D721Med (cell line): Measurements from ENCODE around the gene PI4KB.
"Not testable (repeated sequence)": the region's sequence is repeated elsewhere in the genome, so short reads cannot be mapped to it uniquely, and the experiment has no call there.

Source experiments
- DNase-seq: peaks from one replicate; pipeline ENCODE4 v3.0.0; 2011; ENCODE audit warnings: low spot score; ENCODE audit not compliant: insufficient read length
- FAIRE-seq: peaks from 2 replicates; lab custom pipeline; 2011; peaks lifted over from hg19 to GRCh38; lab: Jason Lieb, UNC
- CTCF ChIP-seq: IDR thresholded peaks from 2 replicates; pipeline ENCODE4 v1.5.1; 2012; ENCODE audit warnings: mild to moderate bottlenecking, control low read depth; ENCODE audit not compliant: insufficient read depth; ENCODE audit errors: missing control alignments

Gene PI4KB

DNA sequence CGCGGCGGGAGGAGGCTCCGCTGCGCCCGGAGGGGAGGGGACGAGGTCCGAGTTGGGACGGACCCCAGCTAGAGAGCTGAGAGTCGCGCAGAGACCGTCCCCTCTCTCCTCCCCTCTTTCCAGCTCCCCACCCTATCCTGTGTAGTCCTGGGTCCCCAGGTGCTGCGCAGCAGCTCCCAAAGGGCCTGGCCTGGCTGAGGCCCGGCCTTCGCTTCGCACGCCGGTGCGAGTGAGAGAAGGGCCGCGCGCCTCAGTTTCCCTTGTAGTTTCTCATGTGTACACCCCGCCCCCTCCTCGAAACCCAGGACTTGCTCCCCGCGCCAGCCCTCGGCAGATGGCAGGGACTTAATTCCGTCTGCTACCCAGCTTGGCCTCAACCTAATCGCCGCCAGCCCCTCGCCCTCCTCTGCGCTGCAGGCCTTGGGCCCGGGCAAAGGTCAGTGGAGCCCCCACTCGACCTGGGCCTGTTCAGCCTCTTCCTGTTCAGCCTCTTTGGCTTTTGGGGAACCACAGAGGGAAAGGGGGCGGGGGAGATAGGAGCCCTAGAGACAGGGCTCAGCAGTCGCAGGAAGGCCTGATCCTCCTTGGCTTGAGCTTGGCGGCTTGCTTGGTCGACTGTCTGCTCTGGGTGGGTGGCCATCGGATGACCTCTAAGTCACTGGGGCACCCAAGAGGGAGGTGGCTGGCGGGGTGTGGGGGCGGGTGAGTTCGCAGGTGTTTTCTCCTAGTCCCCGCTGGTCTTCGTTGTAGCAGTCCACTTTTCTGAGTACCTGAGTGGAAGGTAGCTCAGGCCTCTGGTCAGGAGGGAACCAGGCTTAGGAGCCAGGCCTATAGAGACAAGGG lies 44.1 kb downstream of the PI4KB start:
- FAIRE-seq (no peak), DNase-seq (peak; percentile 76)
- no peak for TF ChIP-seq CTCF

DNA sequence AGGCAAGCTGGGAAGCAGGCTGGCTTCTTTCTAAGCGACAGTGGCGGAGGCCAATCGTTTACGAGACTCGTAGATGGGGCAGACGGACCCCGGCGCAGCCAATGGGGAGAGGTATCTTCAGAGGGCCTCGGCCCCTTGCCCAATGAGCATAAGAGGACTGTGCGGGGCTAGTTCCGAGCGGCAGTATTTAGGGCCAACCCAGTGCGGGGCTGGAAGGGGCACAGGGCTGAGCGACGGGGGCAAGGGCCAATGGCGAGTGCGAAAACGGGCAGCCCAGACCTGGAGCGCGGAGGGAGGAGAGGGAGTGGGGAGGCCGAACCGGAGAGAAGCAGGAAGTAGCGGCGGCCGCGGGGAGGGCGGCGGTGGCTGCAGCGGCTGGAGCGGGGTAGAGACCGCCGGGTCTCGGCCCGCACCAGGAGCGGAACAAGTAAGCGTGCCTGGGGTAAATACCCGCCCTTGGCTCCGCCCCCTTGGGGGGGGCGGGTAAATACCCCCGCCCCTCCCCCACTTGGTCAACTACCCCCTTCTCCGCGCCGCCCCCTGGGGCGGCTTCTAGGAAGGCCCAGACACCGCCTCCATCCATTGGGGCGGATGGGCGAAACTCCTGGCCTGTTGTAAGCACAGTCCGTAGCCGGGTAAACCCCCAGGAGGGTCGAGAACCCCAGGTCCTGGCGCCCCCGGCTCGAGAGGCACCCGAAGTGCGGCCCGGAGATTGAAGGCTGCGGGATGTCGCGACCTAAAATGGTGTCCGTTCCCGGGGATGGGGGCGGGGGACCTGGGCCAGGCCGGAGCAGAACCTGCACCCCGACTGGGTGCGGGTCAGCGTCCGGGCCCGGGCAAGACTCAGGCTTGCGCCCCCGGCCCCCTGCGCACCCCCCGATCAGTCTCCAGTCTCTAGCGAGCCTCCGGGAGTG lies 45.0 kb downstream of the PI4KB start, which contains the start of gene ZNF687:
TSS of gene ZNF687 (plus strand) at position 331 of the 914 bp plus-strand sequence. CDS start 3,993 bp downstream, outside the sequence.
- DNase-seq (peak; percentile 99), FAIRE-seq (peak; percentile 32)
- TF ChIP-seq CTCF, result no peak

GRCh38 chr1:151281225-151281968 lies 45.8 kb downstream of the PI4KB start:
- FAIRE-seq (peak; percentile 53), DNase-seq (peak; percentile 98)
- no peak for TF ChIP-seq CTCF

GRCh38 chr1:151277249-151277648 lies 50.0 kb downstream of the PI4KB start:
- DNase-seq, result no peak
- FAIRE-seq, result no peak

DNA sequence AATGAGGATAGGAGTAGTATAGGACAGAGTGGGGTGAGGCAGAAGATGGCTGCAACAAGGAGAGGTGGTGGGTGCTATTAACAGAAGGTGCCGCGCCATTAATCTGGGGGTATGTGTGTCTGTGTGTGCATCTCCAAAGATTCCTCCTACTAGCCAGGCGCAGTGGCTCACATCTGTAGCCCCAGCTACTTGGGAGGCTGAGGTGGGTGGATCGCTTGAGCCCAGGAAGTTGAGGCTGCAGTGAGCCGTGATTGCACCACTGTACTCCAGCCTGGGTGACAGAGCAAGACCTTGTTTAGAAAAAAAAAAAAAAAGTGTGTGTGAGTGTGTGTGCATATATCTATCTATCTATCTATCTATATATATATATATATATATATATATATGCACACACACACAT lies 51.9 kb downstream of the PI4KB start:
- FAIRE-seq, DNase-seq: not testable (repeated sequence)

More at GRCh38 chr1:151277249-151277648, 50.0 kb downstream of the PI4KB start:
- no peak for TF ChIP-seq CTCF

DNA sequence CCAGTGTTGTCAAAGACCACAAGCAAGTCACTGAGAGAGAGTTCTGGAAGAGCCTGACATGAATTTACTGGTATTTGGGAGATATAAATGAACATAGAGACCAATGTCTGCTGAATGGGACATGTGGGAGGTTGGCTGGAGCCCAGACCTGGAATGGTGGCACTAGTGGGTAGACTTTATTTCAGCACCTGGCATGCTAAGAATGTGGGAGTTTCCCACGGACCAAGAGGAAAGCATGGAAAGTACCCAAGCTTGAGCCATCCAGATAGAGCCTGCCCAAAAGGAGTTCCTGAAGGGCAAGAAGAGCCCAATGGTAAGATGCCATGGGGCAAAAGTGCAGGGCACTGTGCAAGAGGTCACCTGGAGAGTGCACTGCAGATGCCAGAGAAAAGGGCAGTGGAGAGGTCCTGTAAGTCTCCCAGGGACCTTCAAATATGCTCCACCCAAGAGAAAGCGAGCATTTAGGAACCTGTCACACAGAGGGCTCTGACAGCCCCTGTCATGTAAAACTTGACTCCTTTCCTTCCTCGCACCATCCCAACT lies 53.2 kb downstream of the PI4KB start:
- TF ChIP-seq CTCF, result no peak
- DNase-seq (no peak), FAIRE-seq (no peak)
